HG03469 (cell line): Measurements from ENCODE around the gene SLC30A5.
A peak's percentile ranks its signal among the peaks of the same experiment; 100 is the strongest.

Experiments used
- ATAC-seq: cut with Tn5 transposase; IDR thresholded peaks from one replicate; pipeline ENCODE4 v1.9.1; 2021; ENCODE audit warnings: mild to moderate bottlenecking, moderate library complexity, moderate number of reproducible peaks; ENCODE audit not compliant: unreplicated experiment

Gene SLC30A5

DNA sequence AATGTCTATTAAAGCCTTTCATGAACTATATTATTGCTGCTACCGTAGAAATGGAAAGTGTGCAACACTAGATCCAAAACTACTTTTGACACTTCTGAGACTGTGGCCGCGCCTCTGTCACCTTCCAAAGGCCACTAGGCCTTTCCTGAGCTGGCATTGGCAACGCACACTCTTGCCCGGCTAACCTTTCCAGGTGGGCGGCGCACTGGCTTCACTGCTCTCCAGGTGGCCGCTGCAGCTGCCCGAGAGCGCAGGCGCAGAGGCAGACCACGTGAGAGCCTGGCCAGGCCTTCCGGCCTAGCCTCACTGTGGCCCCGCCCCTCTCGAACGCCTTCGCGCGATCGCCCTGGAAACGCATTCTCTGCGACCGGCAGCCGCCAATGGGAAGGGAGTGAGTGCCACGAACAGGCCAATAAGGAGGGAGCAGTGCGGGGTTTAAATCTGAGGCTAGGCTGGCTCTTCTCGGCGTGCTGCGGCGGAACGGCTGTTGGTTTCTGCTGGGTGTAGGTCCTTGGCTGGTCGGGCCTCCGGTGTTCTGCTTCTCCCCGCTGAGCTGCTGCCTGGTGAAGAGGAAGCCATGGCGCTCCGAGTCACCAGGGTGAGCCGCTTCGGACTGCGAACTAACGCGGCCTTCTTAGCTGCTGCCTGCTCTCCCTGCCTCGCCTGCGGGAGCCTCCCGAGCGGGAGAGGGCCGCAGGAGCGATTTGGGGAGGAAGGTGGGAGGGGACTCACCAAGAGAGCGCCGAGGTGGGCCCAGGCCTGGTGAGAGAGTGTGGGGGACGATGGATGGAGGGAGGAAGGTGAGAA lies 73.1 kb downstream of the SLC30A5 start, which contains the start of gene CCNB1:
Gene CCNB1 (plus strand): TSS at position 465 of the 807 bp plus-strand sequence. CDS start 113 bp downstream, at position 578.
- peak; percentile 98 for ATAC-seq

DNA sequence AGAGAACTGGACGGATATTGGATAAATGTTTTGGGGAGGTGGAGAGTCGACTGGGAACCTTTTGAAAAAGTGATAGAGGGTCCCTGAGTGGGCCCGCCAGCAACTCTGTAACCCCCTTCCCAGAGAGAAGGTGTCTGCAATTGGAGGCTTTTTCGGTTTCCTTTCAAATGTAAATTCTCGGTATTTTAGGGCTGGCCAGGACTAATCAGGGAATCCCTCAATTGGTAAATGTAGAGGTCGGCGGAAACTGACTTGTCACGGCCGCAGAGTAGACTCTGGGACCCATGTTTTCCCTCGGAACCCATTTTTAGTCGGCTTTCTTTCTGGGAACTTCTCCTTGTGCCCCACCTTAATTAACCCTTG lies 73.7 kb downstream of the SLC30A5 start:
- no peak for ATAC-seq

DNA sequence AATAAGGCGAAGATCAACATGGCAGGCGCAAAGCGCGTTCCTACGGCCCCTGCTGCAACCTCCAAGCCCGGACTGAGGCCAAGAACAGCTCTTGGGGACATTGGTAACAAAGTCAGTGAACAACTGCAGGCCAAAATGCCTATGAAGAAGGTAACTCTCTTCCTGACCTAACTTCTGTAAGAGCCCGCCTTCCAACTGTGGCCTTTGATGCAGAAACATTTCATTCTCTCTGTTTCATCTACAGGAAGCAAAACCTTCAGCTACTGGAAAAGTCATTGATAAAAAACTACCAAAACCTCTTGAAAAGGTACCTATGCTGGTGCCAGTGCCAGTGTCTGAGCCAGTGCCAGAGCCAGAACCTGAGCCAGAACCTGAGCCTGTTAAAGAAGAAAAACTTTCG lies 74.1 kb downstream of the SLC30A5 start:
- no peak for ATAC-seq

DNA sequence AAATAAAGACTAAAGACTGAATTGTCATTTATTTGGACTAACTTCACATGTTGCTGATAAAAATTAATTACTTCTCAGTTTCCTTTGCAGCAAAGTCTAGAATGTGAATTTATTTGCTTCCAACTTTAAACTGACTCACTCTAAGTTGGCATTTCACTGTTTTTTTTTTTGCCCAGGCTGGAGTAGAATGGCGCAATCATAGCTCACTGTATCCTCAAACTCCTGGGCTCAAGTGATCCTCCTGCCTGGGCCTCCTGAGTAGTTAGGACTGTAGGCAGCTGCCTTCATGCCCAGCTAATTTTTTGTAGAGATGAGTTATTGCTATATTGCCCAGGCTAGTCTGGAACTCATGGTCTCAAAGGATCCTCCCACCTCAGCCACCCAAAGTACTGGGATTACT lies 76.7 kb downstream of the SLC30A5 start:
- ATAC-seq: no peak

DNA sequence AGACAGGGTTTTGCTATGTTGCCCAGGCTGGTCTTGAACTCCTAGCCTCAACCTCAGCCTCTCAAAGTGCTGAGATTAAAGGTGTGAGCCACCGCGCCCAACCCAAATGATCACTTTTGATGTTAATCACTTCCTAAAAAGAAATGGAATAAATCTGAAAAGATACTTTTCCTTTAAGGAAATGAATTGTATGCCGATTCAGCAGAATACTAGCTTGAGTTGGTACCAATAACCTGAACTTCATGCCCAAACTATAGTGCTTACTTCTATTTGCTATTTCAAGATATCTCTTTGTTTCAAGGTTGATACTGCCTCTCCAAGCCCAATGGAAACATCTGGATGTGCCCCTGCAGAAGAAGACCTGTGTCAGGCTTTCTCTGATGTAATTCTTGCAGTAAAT lies 77.2 kb downstream of the SLC30A5 start:
- ATAC-seq: no peak
